Choroid plexus epithelial cell (primary cell): ENCODE data around the gene ZNF443.

Source experiments
- DNase-seq: peaks from one replicate; pipeline ENCODE4 v3.0.0-alpha.2; 2010; ENCODE audit warnings: low read depth
- H3K4me3 ChIP-seq: 2 replicates; pipeline ENCODE4 v1.5.1; 2011; ENCODE audit warnings: low read depth, mild to moderate bottlenecking, control low read depth, low read length, moderate library complexity
- CTCF ChIP-seq: conservative IDR thresholded peaks from 2 replicates; pipeline ENCODE4 v1.5.1; 2011; ENCODE audit warnings: low read depth, mild to moderate bottlenecking, control low read depth, inconsistent platforms, low read length, moderate library complexity

Gene ZNF443

GRCh38 chr19:12380444-12380737, 60.4 kb downstream of the ZNF443 start:
- H3K4me3 ChIP-seq = no peak overlapping the region
- DNase-seq = no peak
- no peak for TF ChIP-seq CTCF

- no peak for TF ChIP-seq CTCF
- H3K4me3 ChIP-seq = no peak overlapping the region
- no peak for DNase-seq
Measured at GRCh38 chr19:12379732-12380443, 60.9 kb downstream of the ZNF443 start.
